Measurements from ENCODE around the gene DDTL. TPM values are rescaled to one million over a fixed set of nuclear protein-coding genes. Genes with fewer than 3 reads are reported as not detected.
"Not testable (repeated sequence)": the region's sequence is repeated elsewhere in the genome, so short reads cannot be mapped to it uniquely, and the experiment has no call there.

DDTL gene
- total and polyA plus RNA-seq, 2 donors (not counting 1 experiment from before 2014, with no cell fraction given) = 4.1 TPM; not detected in 1

GRCh38 chr22:23951383-23951782 lies 15.3 kb upstream of the DDTL start:
- H3K27me3 ChIP-seq (replicated peaks in 1 of 4; ENCODE audit: control extremely low read depth in 1 of 4, control insufficient read depth in 3 of 4, insufficient read depth in 4 of 4, low read length in 3 of 4); H3K4me3 ChIP-seq (ENCODE audit: control extremely low read depth in 1 of 5, extremely low read depth in 1 of 5, insufficient read depth in 1 of 5, low read depth in 2 of 5, low read length in 4 of 5); H3K9me3 Mint-ChIP-seq (ENCODE audit: insufficient read depth); H3K9me3 ChIP-seq (ENCODE audit: control extremely low read depth in 1 of 3, control insufficient read depth in 2 of 3, insufficient read depth in 1 of 3, low read length in 2 of 3); POLR2A ChIA-PET; H3K27ac ChIP-seq (ENCODE audit: low read length in 2 of 2); CTCF ChIA-PET; H2AFZ ChIP-seq (ENCODE audit: insufficient read depth, low read depth, low read length, poor library complexity, severe bottlenecking); H3K4me1 Mint-ChIP-seq; H3K79me2 ChIP-seq (ENCODE audit: control insufficient read depth, insufficient read depth, low read length); H3K4me2 ChIP-seq (replicated peaks; ENCODE audit: low read depth, low read length, poor library complexity, severe bottlenecking); H3K4me1 ChIP-seq (ENCODE audit: control insufficient read depth in 2 of 2, insufficient read depth in 2 of 2, low read length in 2 of 2); H3K27ac Mint-ChIP-seq; ATAC-seq (ENCODE audit: low read depth); H4K20me1 ChIP-seq (ENCODE audit: control insufficient read depth, insufficient read depth, low read length, poor library complexity, severe bottlenecking); H3K9ac ChIP-seq (ENCODE audit: low read length); H3K36me3 ChIP-seq (replicated peaks in 1 of 2; ENCODE audit: control extremely low read depth in 1 of 2, control insufficient read depth in 1 of 2, extremely low read depth in 1 of 2, insufficient read depth in 2 of 2, low read length in 1 of 2); H3K27me3 Mint-ChIP-seq; H3K4me3 Mint-ChIP-seq: not testable (repeated sequence)
- 83% methylated on average over 2 of the region's 2 CpGs for WGBS (ENCODE audit: insufficient coverage)
- DNase-seq = peak; percentile 3
- intact Hi-C loops (cut with micrococcal nuclease) = loop anchor here (5.0 to 10.0 kb wide), 4 partner anchors 46 to 803 kb away; no protein-coding TSS in a partner anchor

GRCh38 chr22:23952794-23953405 lies 13.8 kb upstream of the DDTL start:
- H3K9ac ChIP-seq (ENCODE audit: low read length); H3K27me3 ChIP-seq (replicated peaks in 1 of 4; ENCODE audit: control extremely low read depth in 1 of 4, control insufficient read depth in 3 of 4, insufficient read depth in 4 of 4, low read length in 3 of 4); POLR2A ChIA-PET; H3K27me3 Mint-ChIP-seq; ATAC-seq (ENCODE audit: low read depth); H3K4me3 Mint-ChIP-seq; H3K4me2 ChIP-seq (replicated peaks; ENCODE audit: low read depth, low read length, poor library complexity, severe bottlenecking); H3K9me3 Mint-ChIP-seq (ENCODE audit: insufficient read depth); H3K79me2 ChIP-seq (ENCODE audit: control insufficient read depth, insufficient read depth, low read length); H3K27ac Mint-ChIP-seq; H3K4me1 Mint-ChIP-seq; H3K9me3 ChIP-seq (ENCODE audit: control extremely low read depth in 1 of 3, control insufficient read depth in 2 of 3, insufficient read depth in 1 of 3, low read length in 2 of 3); H4K20me1 ChIP-seq (ENCODE audit: control insufficient read depth, insufficient read depth, low read length, poor library complexity, severe bottlenecking); H3K27ac ChIP-seq (ENCODE audit: low read length in 2 of 2); H3K4me1 ChIP-seq (ENCODE audit: control insufficient read depth in 2 of 2, insufficient read depth in 2 of 2, low read length in 2 of 2); H3K4me3 ChIP-seq (ENCODE audit: control extremely low read depth in 1 of 5, extremely low read depth in 1 of 5, insufficient read depth in 1 of 5, low read depth in 2 of 5, low read length in 4 of 5); H3K36me3 ChIP-seq (replicated peaks in 1 of 2; ENCODE audit: control extremely low read depth in 1 of 2, control insufficient read depth in 1 of 2, extremely low read depth in 1 of 2, insufficient read depth in 2 of 2, low read length in 1 of 2); H2AFZ ChIP-seq (ENCODE audit: insufficient read depth, low read depth, low read length, poor library complexity, severe bottlenecking): not testable (repeated sequence)
- 79% methylated on average over 8 of the region's 11 CpGs for WGBS (ENCODE audit: insufficient coverage)
- DNase-seq = peak; percentile 1
- intact Hi-C loops (cut with micrococcal nuclease) = loop anchor here (5.0 to 10.0 kb wide), 4 partner anchors 44 to 802 kb away; no protein-coding TSS in a partner anchor
- CTCF ChIA-PET = interaction anchor here (0.6 kb wide), 1 partner anchor 550 kb away, joined by 3 read pairs; no protein-coding TSS in a partner anchor

GRCh38 chr22:23953485-23953884 lies 13.2 kb upstream of the DDTL start:
- WGBS (ENCODE audit: insufficient coverage) = 92% methylated on average over 1 of the region's 4 CpGs
- H3K9ac ChIP-seq (ENCODE audit: low read length); H3K4me1 ChIP-seq (ENCODE audit: control insufficient read depth in 2 of 2, insufficient read depth in 2 of 2, low read length in 2 of 2); CTCF ChIA-PET; H4K20me1 ChIP-seq (ENCODE audit: control insufficient read depth, insufficient read depth, low read length, poor library complexity, severe bottlenecking); H3K9me3 Mint-ChIP-seq (ENCODE audit: insufficient read depth); H3K4me1 Mint-ChIP-seq; H3K27me3 ChIP-seq (replicated peaks in 1 of 4; ENCODE audit: control extremely low read depth in 1 of 4, control insufficient read depth in 3 of 4, insufficient read depth in 4 of 4, low read length in 3 of 4); H3K9me3 ChIP-seq (ENCODE audit: control extremely low read depth in 1 of 3, control insufficient read depth in 2 of 3, insufficient read depth in 1 of 3, low read length in 2 of 3); H3K27ac ChIP-seq (ENCODE audit: low read length in 2 of 2); H3K4me3 Mint-ChIP-seq; H2AFZ ChIP-seq (ENCODE audit: insufficient read depth, low read depth, low read length, poor library complexity, severe bottlenecking); H3K4me2 ChIP-seq (replicated peaks; ENCODE audit: low read depth, low read length, poor library complexity, severe bottlenecking); H3K36me3 ChIP-seq (replicated peaks in 1 of 2; ENCODE audit: control extremely low read depth in 1 of 2, control insufficient read depth in 1 of 2, extremely low read depth in 1 of 2, insufficient read depth in 2 of 2, low read length in 1 of 2); H3K4me3 ChIP-seq (ENCODE audit: control extremely low read depth in 1 of 5, extremely low read depth in 1 of 5, insufficient read depth in 1 of 5, low read depth in 2 of 5, low read length in 4 of 5); H3K27ac Mint-ChIP-seq; ATAC-seq (ENCODE audit: low read depth); H3K27me3 Mint-ChIP-seq; H3K79me2 ChIP-seq (ENCODE audit: control insufficient read depth, insufficient read depth, low read length): not testable (repeated sequence)
- POLR2A ChIA-PET = interaction anchor here (0.7 kb wide), 1 partner anchor 161 kb away, joined by 3 read pairs; no protein-coding TSS in a partner anchor
- peak; percentile 1 for DNase-seq
- intact Hi-C loops (cut with micrococcal nuclease) = loop anchor here (5.0 to 10.0 kb wide), 4 partner anchors 44 to 801 kb away; no protein-coding TSS in a partner anchor
